ENCODE data around the gene KIF26B.
"Not testable (repeated sequence)": the region's sequence is repeated elsewhere in the genome, so short reads cannot be mapped to it uniquely, and the experiment has no call there.

KIF26B gene

GRCh38 chr1:245717611-245718010 is 562.8 kb downstream of the KIF26B start:
- 100% methylated on average over 1 of the region's 3 CpGs for WGBS (ENCODE audit: insufficient coverage)
- Histone ChIP-seq H3K4me1 (ENCODE audit: control extremely low read depth in 1 of 4, control insufficient read depth in 4 of 4, insufficient read depth in 4 of 4, low read length in 3 of 4) (no peaks in the 10 kb centered on the region), H3K27ac (ENCODE audit: insufficient read depth in 1 of 2, low read depth in 1 of 2, low read length in 2 of 2, poor library complexity in 1 of 2, severe bottlenecking in 2 of 2) (no peak overlapping the region), H3K9me3 (ENCODE audit: control extremely low read depth in 1 of 5, control insufficient read depth in 4 of 5, insufficient read depth in 2 of 5, low read depth in 1 of 5, low read length in 4 of 5) (peaks cover 0 to 2% (median 0%) of the 10 kb centered on the region in 5 experiments), H3K36me3 (ENCODE audit: control insufficient read depth in 4 of 4, insufficient read depth in 4 of 4, low read length in 3 of 4) (no peaks in the 10 kb centered on the region), H3K4me3 (ENCODE audit: control insufficient read depth in 1 of 7, extremely low read depth in 1 of 7, insufficient read depth in 4 of 7, low read depth in 2 of 7, low read length in 6 of 7) (no peak overlapping the region), H3K27me3 (replicated peaks in 2 of 5; ENCODE audit: control insufficient read depth in 4 of 5, insufficient read depth in 5 of 5, low read length in 4 of 5) (no peaks in the 10 kb centered on the region)
- ChIA-PET POLR2A (no interaction called here), CTCF (no interaction called here)
- DNase-seq = no peak

GRCh38 chr1:245718123-245718522 is 563.3 kb downstream of the KIF26B start:
- Histone ChIP-seq H3K4me1 (ENCODE audit: control extremely low read depth in 1 of 4, control insufficient read depth in 4 of 4, insufficient read depth in 4 of 4, low read length in 3 of 4) (no peaks in the 10 kb centered on the region), H3K27ac (ENCODE audit: insufficient read depth in 1 of 2, low read depth in 1 of 2, low read length in 2 of 2, poor library complexity in 1 of 2, severe bottlenecking in 2 of 2) (no peak overlapping the region), H3K27me3 (replicated peaks in 2 of 5; ENCODE audit: control insufficient read depth in 4 of 5, insufficient read depth in 5 of 5, low read length in 4 of 5) (no peaks in the 10 kb centered on the region), H3K4me3 (ENCODE audit: control insufficient read depth in 1 of 7, extremely low read depth in 1 of 7, insufficient read depth in 4 of 7, low read depth in 2 of 7, low read length in 6 of 7) (no peak overlapping the region), H3K36me3 (ENCODE audit: control insufficient read depth in 4 of 4, insufficient read depth in 4 of 4, low read length in 3 of 4) (no peaks in the 10 kb centered on the region), H3K9me3 (ENCODE audit: control extremely low read depth in 1 of 5, control insufficient read depth in 4 of 5, insufficient read depth in 2 of 5, low read depth in 1 of 5, low read length in 4 of 5) (peaks cover 0 to 2% (median 0%) of the 10 kb centered on the region in 5 experiments)
- ChIA-PET POLR2A (no interaction called here), CTCF (no interaction called here)
- no peak for DNase-seq
- WGBS (ENCODE audit: insufficient coverage) = 82% methylated on average over 3 of the region's 3 CpGs

- H3K4me1 ChIP-seq (ENCODE audit: control extremely low read depth in 1 of 4, control insufficient read depth in 4 of 4, insufficient read depth in 4 of 4, low read length in 3 of 4) = no peaks in the 10 kb centered on the region
- 97% methylated on average over 3 of the region's 4 CpGs for WGBS (ENCODE audit: insufficient coverage)
- CTCF ChIA-PET = no interaction called here
- H3K9me3 ChIP-seq (ENCODE audit: control extremely low read depth in 1 of 5, control insufficient read depth in 4 of 5, insufficient read depth in 2 of 5, low read depth in 1 of 5, low read length in 4 of 5) = peaks cover 0 to 2% (median 0%) of the 10 kb centered on the region in 5 experiments
- no peaks in the 10 kb centered on the region for H3K27me3 ChIP-seq (replicated peaks in 2 of 5; ENCODE audit: control insufficient read depth in 4 of 5, insufficient read depth in 5 of 5, low read length in 4 of 5)
- H3K36me3 ChIP-seq (ENCODE audit: control insufficient read depth in 4 of 4, insufficient read depth in 4 of 4, low read length in 3 of 4) = no peaks in the 10 kb centered on the region
- POLR2A ChIA-PET = no interaction called here
- no peak for DNase-seq
- H3K4me3 ChIP-seq (ENCODE audit: control insufficient read depth in 1 of 7, extremely low read depth in 1 of 7, insufficient read depth in 4 of 7, low read depth in 2 of 7, low read length in 6 of 7) = no peak overlapping the region
- H3K27ac ChIP-seq (ENCODE audit: insufficient read depth in 1 of 2, low read depth in 1 of 2, low read length in 2 of 2, poor library complexity in 1 of 2, severe bottlenecking in 2 of 2) = no peak overlapping the region
Measured at GRCh38 chr1:245718951-245719350, 564.2 kb downstream of the KIF26B start.

- CTCF ChIA-PET = interaction anchor here (1.0 kb wide), 1 partner anchor 14 kb away, joined by 4 read pairs; no protein-coding TSS in a partner anchor
- Histone ChIP-seq H3K27ac (ENCODE audit: insufficient read depth in 1 of 2, low read depth in 1 of 2, low read length in 2 of 2, poor library complexity in 1 of 2, severe bottlenecking in 2 of 2) (no peak overlapping the region), H3K4me3 (ENCODE audit: control insufficient read depth in 1 of 7, extremely low read depth in 1 of 7, insufficient read depth in 4 of 7, low read depth in 2 of 7, low read length in 6 of 7) (no peak overlapping the region), H3K27me3 (replicated peaks in 2 of 5; ENCODE audit: control insufficient read depth in 4 of 5, insufficient read depth in 5 of 5, low read length in 4 of 5) (no peaks in the 10 kb centered on the region), H3K36me3 (ENCODE audit: control insufficient read depth in 4 of 4, insufficient read depth in 4 of 4, low read length in 3 of 4) (no peaks in the 10 kb centered on the region), H3K4me1 (ENCODE audit: control extremely low read depth in 1 of 4, control insufficient read depth in 4 of 4, insufficient read depth in 4 of 4, low read length in 3 of 4) (no peaks in the 10 kb centered on the region), H3K9me3 (ENCODE audit: control extremely low read depth in 1 of 5, control insufficient read depth in 4 of 5, insufficient read depth in 2 of 5, low read depth in 1 of 5, low read length in 4 of 5) (peaks cover 0 to 5% (median 2%) of the 10 kb centered on the region in 5 experiments)
- DNase-seq = no peak
- 98% methylated on average over 4 of the region's 4 CpGs for WGBS (ENCODE audit: insufficient coverage)
- POLR2A ChIA-PET = no interaction called here
Measured at GRCh38 chr1:245721488-245721887, 566.7 kb downstream of the KIF26B start.

GRCh38 chr1:245728035-245728434 is 573.2 kb downstream of the KIF26B start:
- no CpG with 5 or more reads among the region's 3 CpGs for WGBS (ENCODE audit: insufficient coverage)

GRCh38 chr1:245730801-245731200 is 576.0 kb downstream of the KIF26B start:
- peaks cover 3 to 10% (median 5%) of the 10 kb centered on the region in 5 experiments for H3K9me3 ChIP-seq (ENCODE audit: control extremely low read depth in 1 of 5, control insufficient read depth in 4 of 5, insufficient read depth in 2 of 5, low read depth in 1 of 5, low read length in 4 of 5)
- no peak overlapping the region for H3K27ac ChIP-seq (ENCODE audit: insufficient read depth in 1 of 2, low read depth in 1 of 2, low read length in 2 of 2, poor library complexity in 1 of 2, severe bottlenecking in 2 of 2)
- no peaks in the 10 kb centered on the region for H3K36me3 ChIP-seq (ENCODE audit: control insufficient read depth in 4 of 4, insufficient read depth in 4 of 4, low read length in 3 of 4)
- H3K27me3 ChIP-seq (replicated peaks in 2 of 5; ENCODE audit: control insufficient read depth in 4 of 5, insufficient read depth in 5 of 5, low read length in 4 of 5) = no peaks in the 10 kb centered on the region
- 90% methylated on average over 1 of the region's 2 CpGs for WGBS (ENCODE audit: insufficient coverage)
- H3K4me3 ChIP-seq (ENCODE audit: control insufficient read depth in 1 of 7, extremely low read depth in 1 of 7, insufficient read depth in 4 of 7, low read depth in 2 of 7, low read length in 6 of 7) = no peak overlapping the region
- ChIA-PET POLR2A (no interaction called here), CTCF (no interaction called here)
- H3K4me1 ChIP-seq (ENCODE audit: control extremely low read depth in 1 of 4, control insufficient read depth in 4 of 4, insufficient read depth in 4 of 4, low read length in 3 of 4) = no peaks in the 10 kb centered on the region
- DNase-seq = no peak

More at GRCh38 chr1:245728035-245728434, 573.2 kb downstream of the KIF26B start:
- POLR2A ChIA-PET = interaction anchor here (0.6 kb wide), 1 partner anchor 323 kb away, joined by 4 read pairs; no protein-coding TSS in a partner anchor
- H3K4me1 ChIP-seq (ENCODE audit: control extremely low read depth in 1 of 4, control insufficient read depth in 4 of 4, insufficient read depth in 4 of 4, low read length in 3 of 4); H3K27me3 ChIP-seq (replicated peaks in 2 of 5; ENCODE audit: control insufficient read depth in 4 of 5, insufficient read depth in 5 of 5, low read length in 4 of 5); DNase-seq; H3K27ac ChIP-seq (ENCODE audit: insufficient read depth in 1 of 2, low read depth in 1 of 2, low read length in 2 of 2, poor library complexity in 1 of 2, severe bottlenecking in 2 of 2); H3K4me3 ChIP-seq (ENCODE audit: control insufficient read depth in 1 of 7, extremely low read depth in 1 of 7, insufficient read depth in 4 of 7, low read depth in 2 of 7, low read length in 6 of 7); CTCF ChIA-PET; H3K36me3 ChIP-seq (ENCODE audit: control insufficient read depth in 4 of 4, insufficient read depth in 4 of 4, low read length in 3 of 4): not testable (repeated sequence)
- H3K9me3 ChIP-seq (ENCODE audit: control extremely low read depth in 1 of 5, control insufficient read depth in 4 of 5, insufficient read depth in 2 of 5, low read depth in 1 of 5, low read length in 4 of 5) = peaks cover 2 to 12% (median 6%) of the 10 kb centered on the region in 5 experiments

- H3K9me3 ChIP-seq (ENCODE audit: control extremely low read depth in 1 of 5, control insufficient read depth in 4 of 5, insufficient read depth in 2 of 5, low read depth in 1 of 5, low read length in 4 of 5); H3K4me3 ChIP-seq (ENCODE audit: control insufficient read depth in 1 of 7, extremely low read depth in 1 of 7, insufficient read depth in 4 of 7, low read depth in 2 of 7, low read length in 6 of 7); DNase-seq; H3K4me1 ChIP-seq (ENCODE audit: control extremely low read depth in 1 of 4, control insufficient read depth in 4 of 4, insufficient read depth in 4 of 4, low read length in 3 of 4); H3K27me3 ChIP-seq (replicated peaks in 2 of 5; ENCODE audit: control insufficient read depth in 4 of 5, insufficient read depth in 5 of 5, low read length in 4 of 5); POLR2A ChIA-PET; H3K36me3 ChIP-seq (ENCODE audit: control insufficient read depth in 4 of 4, insufficient read depth in 4 of 4, low read length in 3 of 4); H3K27ac ChIP-seq (ENCODE audit: insufficient read depth in 1 of 2, low read depth in 1 of 2, low read length in 2 of 2, poor library complexity in 1 of 2, severe bottlenecking in 2 of 2); CTCF ChIA-PET: not testable (repeated sequence)
- no CpG with 5 or more reads among the region's 1 CpG for WGBS (ENCODE audit: insufficient coverage)
Measured at GRCh38 chr1:245740336-245740735, 585.6 kb downstream of the KIF26B start.

All from common myeloid progenitor, CD34-positive (primary cell).